Aorta (tissue), 5 donors: ENCODE data around the gene RNF182. TPM values are rescaled to one million over a fixed set of nuclear protein-coding genes. Genes with fewer than 3 reads are reported as not detected.
"Not testable (repeated sequence)": the region's sequence is repeated elsewhere in the genome, so short reads cannot be mapped to it uniquely, and the experiment has no call there.

ENCODE experiments used
- ATAC-seq: fragments of 200-7000 bp; cut with Tn5 transposase; one replicate; pipeline ENCODE4 v1.9.1; 2022; ENCODE audit warnings: moderate library complexity; ENCODE audit not compliant: low FRiP score
- DNase-seq, 2 donors: peaks; one replicate each; pipeline ENCODE4 v3.0.0-alpha.2; 2020
- H3K27ac ChIP-seq, 2 donors: one replicate each; pipeline ENCODE4 v1.5.1; 2013; ENCODE audit warnings: low read length in 2 of 2, mild to moderate bottlenecking in 2 of 2, moderate library complexity in 2 of 2, control low read depth in 1 of 2, inconsistent platforms in 1 of 2, low read depth in 1 of 2
- H3K27me3 ChIP-seq, 2 donors: one replicate each; pipeline ENCODE4 v1.6.1; 2013; ENCODE audit warnings: control low read depth in 1 of 2, low read length in 1 of 2, mild to moderate bottlenecking in 1 of 2, moderate library complexity in 1 of 2; ENCODE audit not compliant: insufficient read depth in 2 of 2, control insufficient read depth in 1 of 2
- H3K36me3 ChIP-seq, 2 donors: one replicate each; pipeline ENCODE4 v1.6.1; 2013; ENCODE audit warnings: control low read depth in 1 of 2, low read length in 1 of 2, mild to moderate bottlenecking in 1 of 2; ENCODE audit not compliant: insufficient read depth in 2 of 2, control insufficient read depth in 1 of 2
- H3K4me1 ChIP-seq, 2 donors: one replicate each; pipeline ENCODE4 v1.6.1; 2013; ENCODE audit warnings: low read length in 2 of 2, control low read depth in 1 of 2, mild to moderate bottlenecking in 1 of 2, moderate library complexity in 1 of 2; ENCODE audit not compliant: insufficient read depth in 2 of 2, control insufficient read depth in 1 of 2
- H3K4me3 ChIP-seq, 2 donors: one replicate each; pipeline ENCODE4 v1.5.1; 2013; ENCODE audit warnings: low read length in 2 of 2, control low read depth in 1 of 2, mild to moderate bottlenecking in 1 of 2
- H3K9me3 ChIP-seq: one replicate; pipeline ENCODE4 v1.6.1; 2013; ENCODE audit warnings: mild to moderate bottlenecking, low read length; ENCODE audit not compliant: control insufficient read depth
- WGBS, 2 donors: extraction: QIAGEN DNeasy Blood & Tissue Kit; methylation state at CpG; one replicate each; pipeline ENCODE4 v1.1.7; 2013; 5-methylcytosine and 5-hydroxymethylcytosine counted together
- intact Hi-C, 2 donors: fragments of 100-400 bp; cut with DNase I; formaldehyde crosslinking; loops; one replicate each; pipeline versions ENCODE4 v1.14.2 to v1.15.0; 2022
- polyA plus RNA-seq, 2 donors: library from polyadenylated mRNA; stranded (reverse); fragments of 200-250 nt; gene quantifications; one replicate each; pipeline ENCODE4 v1.2.3, GENCODE V29; 2013
- total RNA-seq, 2 donors: library from RNA; stranded (reverse); fragmentation: NEBNext Ultra II Directional; extraction: Animal tissue kit (Norgen Biotek cat#: 25700); gene quantifications; one replicate each; pipeline ENCODE4 v1.2.1, GENCODE V29; 2021
- donor health status: healthy with polysubstance abuse.
- donor health status: Bipolar disorder and iron deficiency.
- donor health status: DM: no; HTN: no; CAD: no.
- donor health status: DM: no; HTN: no; CAD: no.
- donor health status: DM: yes; HTN: yes; CAD: no.

Gene RNF182
- total and polyA plus RNA-seq, 4 donors = 0.13 to 0.60 (median 0.36) TPM; not detected in 1

DNA sequence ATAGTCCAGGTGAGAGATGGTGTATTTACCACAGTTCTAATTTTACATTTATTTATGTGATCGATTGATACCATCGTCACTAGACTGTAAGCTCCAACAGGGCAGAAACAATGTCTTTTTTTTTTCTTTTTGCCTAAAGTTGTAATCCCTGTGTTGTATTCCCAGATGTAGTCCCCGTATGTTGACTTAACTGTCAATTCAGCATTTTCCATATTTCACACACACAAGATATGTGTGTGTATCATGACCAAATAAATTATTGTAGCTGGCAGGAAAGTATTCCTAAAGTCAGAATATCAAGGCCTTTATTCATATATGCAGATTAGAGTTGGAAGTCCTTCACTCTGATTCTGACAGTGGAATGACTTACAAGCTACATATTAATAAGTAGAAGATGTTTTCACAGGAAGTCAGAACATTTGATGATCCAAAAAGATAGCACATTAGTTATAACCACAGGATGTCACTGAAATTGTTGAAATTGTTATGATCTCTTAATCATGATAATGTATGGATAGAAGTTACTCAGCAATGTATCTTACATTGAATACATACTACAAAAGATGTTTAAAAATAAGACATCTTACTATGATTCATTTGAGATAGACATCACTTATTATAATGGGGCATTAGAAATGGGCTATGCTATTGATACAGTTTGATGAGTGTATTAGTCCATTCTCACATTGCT is 10.6 kb downstream of the RNF182 start:
- intact Hi-C loops = no loop called here
- Histone ChIP-seq H3K4me3 (no peak overlapping the region), H3K9me3 (no peaks in the 10 kb centered on the region), H3K27ac (no peak overlapping the region), H3K36me3 (no peaks in the 10 kb centered on the region), H3K4me1 (no peaks in the 10 kb centered on the region), H3K27me3 (no peaks in the 10 kb centered on the region)
- no peak for DNase-seq
- ATAC-seq = no peak
- 93 to 95% methylated on average over 3 of the region's 3 CpGs for WGBS, 2 donors

DNA sequence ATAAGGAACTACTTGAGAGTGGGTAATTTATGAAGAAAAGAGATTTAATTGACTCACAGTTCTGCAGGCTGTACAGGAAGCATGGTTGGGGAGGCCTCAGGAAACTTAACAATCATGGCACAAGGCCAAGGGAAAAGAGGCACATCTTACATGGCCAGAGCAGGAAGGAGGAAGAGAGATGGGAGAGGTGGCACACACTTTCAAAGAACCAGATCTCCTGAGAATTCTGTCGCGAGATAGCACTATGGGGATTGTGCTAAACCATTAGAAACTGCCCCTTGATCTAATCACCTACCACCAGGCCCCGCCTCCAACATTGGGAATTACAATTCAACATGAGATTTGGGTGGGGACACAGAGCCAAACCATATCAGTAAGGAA is 11.1 kb downstream of the RNF182 start:
- DNase-seq, H3K27me3 ChIP-seq, H3K36me3 ChIP-seq, intact Hi-C loops, ATAC-seq, H3K9me3 ChIP-seq, H3K4me1 ChIP-seq, H3K27ac ChIP-seq, H3K4me3 ChIP-seq: not testable (repeated sequence)
- 90 to 91% methylated on average over 3 of the region's 3 CpGs for WGBS, 2 donors

DNA sequence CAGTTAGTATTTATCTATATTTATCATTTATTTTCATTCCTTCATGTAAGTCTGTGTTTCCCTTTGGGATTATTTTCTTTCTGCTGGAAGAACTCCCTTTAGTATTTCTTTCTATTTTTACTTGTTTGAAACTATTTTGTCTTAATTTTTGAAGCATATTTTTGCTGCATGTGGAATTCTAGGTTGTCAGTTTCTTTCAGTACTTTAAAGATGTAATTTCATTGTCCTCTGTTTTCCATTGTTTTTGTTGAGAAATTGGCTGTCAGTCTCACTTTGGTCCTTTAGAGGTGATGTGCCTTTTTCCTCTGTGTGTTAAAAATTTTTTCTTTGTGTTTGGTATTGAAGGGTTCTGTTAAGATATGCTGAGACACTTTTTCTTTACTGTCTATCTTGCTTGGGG is 17.1 kb downstream of the RNF182 start:
- ATAC-seq (no peak), DNase-seq (no peak)
- Histone ChIP-seq H3K36me3 (no peaks in the 10 kb centered on the region), H3K27me3 (no peaks in the 10 kb centered on the region), H3K27ac (no peak overlapping the region), H3K4me3 (no peak overlapping the region), H3K4me1 (no peaks in the 10 kb centered on the region), H3K9me3 (peaks cover 3% of the 10 kb centered on the region)
- intact Hi-C loops = no loop called here

DNA sequence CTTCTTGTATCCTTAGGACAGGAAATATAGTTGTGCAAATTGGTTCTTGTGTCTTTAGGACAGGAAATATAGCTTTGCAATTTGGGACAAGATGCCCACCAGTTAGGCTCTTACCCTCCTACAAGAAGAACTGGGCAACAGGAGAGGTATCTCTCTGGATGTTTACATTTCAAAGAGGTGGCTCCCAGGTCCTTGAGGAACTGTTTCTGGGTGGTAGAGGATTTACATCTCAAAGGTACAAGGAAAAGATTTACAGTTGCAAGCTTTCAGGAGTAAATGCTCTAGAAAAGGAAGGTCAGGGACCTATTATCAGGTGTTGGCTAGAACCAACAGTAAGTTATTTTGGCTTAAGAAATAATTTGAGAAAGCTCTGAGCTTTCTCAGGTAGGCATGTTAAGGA is 19.2 kb downstream of the RNF182 start:
- Histone ChIP-seq H3K9me3 (peaks cover 3% of the 10 kb centered on the region), H3K27me3 (no peaks in the 10 kb centered on the region), H3K36me3 (no peaks in the 10 kb centered on the region), H3K4me1 (no peaks in the 10 kb centered on the region), H3K27ac (no peak overlapping the region), H3K4me3 (no peak overlapping the region)
- no peak for DNase-seq
- no peak for ATAC-seq
- intact Hi-C loops = no loop called here

DNA sequence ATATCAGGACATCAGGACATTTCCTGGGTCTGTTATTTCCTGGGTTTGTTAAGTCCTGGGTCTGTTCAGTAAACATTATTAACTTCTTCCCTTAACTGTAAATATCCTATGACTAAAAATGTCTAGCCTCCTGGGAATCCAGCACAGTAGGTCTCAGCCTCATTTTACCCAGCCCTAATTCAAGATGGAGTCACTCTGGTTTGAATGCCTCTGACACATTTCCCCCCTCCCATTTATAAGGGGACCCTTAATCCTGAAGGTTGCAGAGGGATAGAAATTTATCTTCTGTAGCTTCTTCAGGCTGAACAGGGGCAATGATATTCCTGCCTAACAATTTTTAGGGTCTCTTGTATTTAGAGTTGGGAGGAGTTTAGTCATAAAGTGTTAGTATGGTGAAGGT is 21.8 kb downstream of the RNF182 start:
- Histone ChIP-seq H3K4me1 (no peaks in the 10 kb centered on the region), H3K27ac (no peak overlapping the region), H3K36me3 (no peaks in the 10 kb centered on the region), H3K9me3 (peaks cover 3% of the 10 kb centered on the region), H3K27me3 (no peaks in the 10 kb centered on the region), H3K4me3 (no peak overlapping the region)
- ATAC-seq (no peak), DNase-seq (no peak)
- intact Hi-C loops = no loop called here

DNA sequence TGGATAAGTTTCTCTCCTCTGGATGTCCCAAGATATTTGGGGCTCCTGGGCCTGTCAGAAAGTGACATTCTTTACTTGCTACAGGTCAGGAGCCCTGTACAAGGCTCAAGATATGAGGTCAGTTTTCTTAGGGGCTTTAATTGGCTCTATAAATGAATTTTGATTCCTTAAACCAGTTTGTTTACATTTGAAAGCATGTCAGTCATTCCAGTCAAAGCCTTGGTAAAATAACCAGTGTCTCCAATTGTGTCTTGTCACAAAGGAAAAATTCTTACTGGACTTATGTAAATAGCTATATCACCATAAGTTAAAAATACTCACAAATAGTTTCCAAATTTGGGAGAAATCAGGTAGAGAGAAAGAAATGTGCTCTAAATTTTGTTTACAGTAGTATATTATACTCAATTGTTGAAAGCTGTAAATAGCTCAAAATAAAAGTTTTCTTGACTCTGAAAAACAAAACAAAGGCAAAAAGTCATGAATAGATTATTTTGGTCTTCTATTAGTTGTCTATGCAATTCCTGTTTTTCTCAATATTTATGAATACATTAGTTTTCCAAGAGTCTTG is 22.9 kb downstream of the RNF182 start:
- DNase-seq (no peak), ATAC-seq (no peak)
- intact Hi-C loops = no loop called here
- H3K9me3 ChIP-seq = no peaks in the 10 kb centered on the region
- no peaks in the 10 kb centered on the region for H3K4me1 ChIP-seq
- H3K36me3 ChIP-seq = no peaks in the 10 kb centered on the region
- no peak overlapping the region for H3K27ac ChIP-seq
- H3K4me3 ChIP-seq = no peak overlapping the region
- no peaks in the 10 kb centered on the region for H3K27me3 ChIP-seq

DNA sequence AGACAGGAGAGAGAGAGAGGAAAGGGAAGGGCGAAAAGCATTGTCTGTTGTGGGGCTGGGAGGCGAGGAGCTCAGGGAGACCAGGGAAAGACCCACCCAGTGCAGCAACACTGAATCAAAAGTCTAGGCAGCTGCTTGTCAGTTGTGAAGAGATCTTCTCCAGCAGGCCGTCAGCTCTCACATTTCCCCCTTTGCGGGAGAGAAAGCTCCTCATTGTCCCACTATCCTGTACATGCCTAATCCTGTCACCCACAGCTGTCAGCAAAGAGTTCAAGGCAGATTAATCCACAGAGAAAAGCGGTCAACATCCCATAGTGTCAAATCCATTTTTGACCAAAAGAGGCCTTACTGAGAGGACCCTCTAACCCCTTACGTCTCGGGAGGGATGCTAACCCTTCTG is 27.3 kb downstream of the RNF182 start:
- no peak for DNase-seq
- intact Hi-C loops = no loop called here
- H3K4me3 ChIP-seq = no peak overlapping the region

DNA sequence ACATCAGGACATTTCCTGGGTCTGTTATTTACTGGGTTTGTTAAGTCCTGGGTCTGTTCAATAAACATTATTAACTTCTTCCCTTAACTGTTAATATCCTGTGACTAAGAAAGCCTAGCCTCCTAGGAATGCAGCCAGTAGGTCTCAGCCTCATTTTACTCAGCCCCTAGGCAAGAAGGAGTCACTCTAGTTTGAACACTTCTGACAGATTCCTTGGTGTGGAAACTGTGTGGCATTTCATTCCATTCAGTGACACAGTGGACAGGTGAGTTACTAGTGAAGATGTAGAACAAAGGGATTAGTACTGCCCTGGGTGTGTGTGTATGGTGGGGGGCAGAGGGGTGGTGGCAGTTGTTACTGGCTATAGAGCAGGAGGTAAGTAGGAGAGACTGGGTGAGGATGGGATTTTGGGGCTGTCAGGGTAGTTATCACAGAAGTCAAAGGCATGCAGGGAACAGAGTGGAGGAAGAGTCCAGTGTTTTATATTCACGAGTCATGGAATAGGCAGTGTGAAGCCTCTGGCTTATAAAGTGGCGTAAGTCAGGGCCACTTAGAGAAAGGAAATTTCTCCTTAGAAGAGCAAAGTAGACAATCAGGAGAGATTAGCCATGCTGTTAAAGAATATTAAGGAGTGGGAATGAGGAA is 28.4 kb downstream of the RNF182 start:
- WGBS, 2 donors = 89% methylated on average over 2 of the region's 2 CpGs
- no peaks in the 10 kb centered on the region for H3K9me3 ChIP-seq
- H3K4me3 ChIP-seq = no peak overlapping the region
- intact Hi-C loops = no loop called here
- no peak for DNase-seq
- no peaks in the 10 kb centered on the region for H3K36me3 ChIP-seq
- H3K27me3 ChIP-seq = no peaks in the 10 kb centered on the region
- ATAC-seq = no peak
- H3K27ac ChIP-seq = no peak overlapping the region
- H3K4me1 ChIP-seq = no peaks in the 10 kb centered on the region

More for the DNA sequence above, 27.3 kb downstream of the RNF182 start:
- Histone ChIP-seq H3K9me3 (no peaks in the 10 kb centered on the region), H3K27me3 (no peaks in the 10 kb centered on the region), H3K4me1 (no peaks in the 10 kb centered on the region), H3K36me3 (no peaks in the 10 kb centered on the region), H3K27ac (no peak overlapping the region)
- 90 to 91% methylated on average over 7 of the region's 7 CpGs for WGBS, 2 donors
- ATAC-seq = no peak

DNA sequence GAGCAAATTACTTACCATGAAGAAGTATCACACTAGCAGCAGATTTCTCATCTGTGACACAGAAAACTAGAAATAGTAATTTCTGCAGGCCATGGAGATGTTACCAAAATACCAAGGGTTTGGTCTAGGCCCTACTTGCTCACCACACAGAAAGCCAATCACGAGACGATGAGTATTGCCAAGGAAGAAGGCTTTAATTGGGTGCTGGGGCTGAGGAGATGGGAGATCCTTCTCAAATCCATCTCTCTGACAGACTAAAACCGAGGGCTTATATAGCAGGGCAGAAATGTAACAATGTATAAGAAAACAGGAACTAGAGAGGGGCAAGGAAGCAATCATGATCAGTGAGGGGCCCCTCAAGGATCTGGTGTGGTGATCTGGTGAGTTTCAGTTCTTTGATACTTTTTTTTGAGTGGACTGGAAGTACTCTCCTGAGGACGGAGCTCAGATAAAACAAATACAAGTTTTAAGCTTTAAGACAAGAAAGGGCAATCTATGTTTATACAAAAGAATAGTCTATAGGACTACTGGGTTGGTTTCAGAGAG is 40.9 kb downstream of the RNF182 start:
- no peak overlapping the region for H3K27ac ChIP-seq
- H3K27me3 ChIP-seq = no peaks in the 10 kb centered on the region
- H3K4me1 ChIP-seq = no peaks in the 10 kb centered on the region
- no peaks in the 10 kb centered on the region for H3K36me3 ChIP-seq
- ATAC-seq = no peak
- no peak overlapping the region for H3K4me3 ChIP-seq
- intact Hi-C loops = no loop called here
- DNase-seq = no peak
- H3K9me3 ChIP-seq = peaks cover 3% of the 10 kb centered on the region
- 58 to 63% methylated on average over 4 of the region's 4 CpGs for WGBS, 2 donors
